ENCODE results near the gene GIMAP8.

The GIMAP8 gene

DNA sequence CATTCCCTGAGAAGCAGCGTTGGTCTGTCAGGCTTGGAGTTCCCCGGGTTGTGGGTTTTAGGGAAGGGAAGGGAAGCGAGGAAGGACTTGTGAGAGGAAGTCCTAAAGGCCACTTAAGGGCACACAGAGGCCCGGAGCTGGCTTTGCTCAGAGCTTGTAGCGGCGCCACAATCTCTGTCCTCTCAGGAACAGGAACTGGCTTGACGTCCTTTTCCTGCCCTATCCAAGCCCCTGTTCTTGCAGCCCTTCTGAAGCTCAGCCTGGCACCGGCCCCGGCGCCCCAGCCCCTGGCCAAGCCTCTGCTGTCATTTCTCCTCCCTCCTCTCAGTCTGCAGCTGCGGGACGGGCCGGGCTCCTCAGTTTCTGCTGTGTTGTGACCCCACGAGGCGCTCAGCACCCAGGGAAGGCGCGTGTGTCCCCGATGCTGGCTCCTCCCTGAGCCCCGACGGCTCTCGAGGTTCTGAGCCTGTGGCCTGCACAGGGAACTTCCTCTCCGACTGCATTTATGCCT lies at the start of gene GIMAP8:
TSS of gene GIMAP8 (plus strand) at position 140 of the 511 bp plus-strand sequence. CDS start 16,069 bp downstream, outside the sequence.
- peak; percentile 65 to 68 for DNase-seq

DNA sequence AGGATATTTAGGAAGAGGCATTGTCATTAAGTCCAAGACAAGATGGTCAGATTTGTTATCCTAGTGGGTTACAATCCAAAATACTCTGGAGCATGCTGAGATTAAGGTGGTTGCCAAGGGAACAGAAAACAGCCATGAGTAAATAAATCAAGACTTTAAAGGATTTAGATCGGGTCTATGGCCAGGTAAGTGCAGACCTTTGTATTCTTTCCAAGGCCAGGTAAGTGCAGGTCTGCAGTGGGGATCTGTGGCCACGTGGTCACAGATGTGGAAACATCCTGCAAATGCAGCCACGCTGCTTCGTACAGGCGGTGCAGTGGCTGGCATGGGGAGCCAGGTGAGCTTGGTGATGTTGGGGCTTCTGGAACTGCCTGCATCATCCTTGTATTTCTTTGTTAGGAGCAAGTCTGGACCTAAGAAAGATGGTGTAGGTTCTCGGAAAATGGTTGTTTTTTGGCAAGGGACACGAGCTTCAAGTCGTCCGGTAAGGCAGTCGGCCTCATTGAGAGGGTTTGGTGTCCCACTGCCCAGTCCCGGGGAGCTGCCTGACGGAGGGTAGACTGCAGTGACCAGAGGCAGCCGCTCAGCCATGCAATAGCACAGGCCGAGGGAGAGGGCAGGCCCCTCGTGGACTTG lies 49.5 kb upstream of the GIMAP8 start:
- no peak for DNase-seq

GRCh38 chr7:150401424-150401790 lies 49.0 kb upstream of the GIMAP8 start:
- DNase-seq: no peak

- no peak for DNase-seq
These were observed 48.4 kb upstream of the GIMAP8 start for GRCh38 chr7:150401861-150402631.

- no peak for DNase-seq
These were observed 47.6 kb upstream of the GIMAP8 start for GRCh38 chr7:150402671-150403321.

GRCh38 chr7:150403376-150404171 lies 46.9 kb upstream of the GIMAP8 start:
- DNase-seq: no peak

GRCh38 chr7:150404172-150404804 lies 46.1 kb upstream of the GIMAP8 start:
- DNase-seq: no peak

GRCh38 chr7:150404805-150405583 lies 45.4 kb upstream of the GIMAP8 start:
- peak; percentile 75 to 81 for DNase-seq

DNA sequence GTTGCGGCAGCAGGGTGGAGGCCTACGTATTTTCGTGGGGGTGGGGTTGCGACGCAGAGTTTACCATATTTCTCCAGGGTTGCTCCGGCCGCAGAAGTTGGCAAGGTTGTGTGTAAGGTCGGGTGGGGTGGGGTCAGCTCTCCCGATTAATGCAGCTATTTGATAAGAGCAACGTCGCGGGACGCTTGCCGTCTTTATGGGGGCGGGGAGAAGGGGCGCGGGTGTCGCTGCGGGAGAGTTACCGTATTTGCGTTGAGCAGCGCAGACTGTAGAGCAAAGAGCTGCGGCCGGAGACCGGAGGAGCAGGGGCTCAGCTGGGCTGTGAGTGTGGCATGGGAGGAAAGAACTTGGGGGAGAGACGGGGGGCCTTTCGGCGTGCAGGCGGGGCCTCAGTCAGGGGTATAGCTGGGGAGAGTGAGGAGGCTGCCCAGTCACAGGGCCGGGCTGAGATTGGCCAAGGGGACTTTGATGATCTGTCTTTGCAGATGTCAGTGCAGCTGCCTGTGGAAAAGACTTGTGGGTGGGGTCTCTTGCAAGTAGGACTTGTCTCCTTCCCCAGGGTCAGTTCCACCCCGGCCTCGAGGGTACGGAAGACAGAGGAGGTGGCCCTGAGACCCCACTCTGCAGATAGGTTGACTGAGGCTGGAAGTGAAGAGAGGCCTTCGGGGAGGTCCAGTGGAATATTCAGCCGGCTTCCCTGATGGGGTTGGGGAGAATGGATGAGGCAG lies 44.7 kb upstream of the GIMAP8 start:
- peak; percentile 52 to 54 for DNase-seq

DNA sequence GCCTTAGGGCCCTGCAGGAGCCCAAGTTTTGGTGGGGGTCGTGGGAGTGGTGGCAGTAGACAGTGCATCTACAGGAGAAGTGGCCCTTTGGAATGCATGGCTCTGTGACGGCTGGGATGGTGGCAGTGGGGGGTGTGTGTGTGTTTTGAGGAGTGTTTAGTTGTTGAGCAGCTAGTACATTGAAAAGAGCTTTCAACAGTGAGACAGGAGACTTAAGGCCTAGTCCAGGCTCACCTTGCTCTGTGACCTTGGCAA lies 44.2 kb upstream of the GIMAP8 start:
- DNase-seq: no peak

- peak; percentile 46 to 47 for DNase-seq
These were observed 43.6 kb upstream of the GIMAP8 start for GRCh38 chr7:150406567-150407421.

DNA sequence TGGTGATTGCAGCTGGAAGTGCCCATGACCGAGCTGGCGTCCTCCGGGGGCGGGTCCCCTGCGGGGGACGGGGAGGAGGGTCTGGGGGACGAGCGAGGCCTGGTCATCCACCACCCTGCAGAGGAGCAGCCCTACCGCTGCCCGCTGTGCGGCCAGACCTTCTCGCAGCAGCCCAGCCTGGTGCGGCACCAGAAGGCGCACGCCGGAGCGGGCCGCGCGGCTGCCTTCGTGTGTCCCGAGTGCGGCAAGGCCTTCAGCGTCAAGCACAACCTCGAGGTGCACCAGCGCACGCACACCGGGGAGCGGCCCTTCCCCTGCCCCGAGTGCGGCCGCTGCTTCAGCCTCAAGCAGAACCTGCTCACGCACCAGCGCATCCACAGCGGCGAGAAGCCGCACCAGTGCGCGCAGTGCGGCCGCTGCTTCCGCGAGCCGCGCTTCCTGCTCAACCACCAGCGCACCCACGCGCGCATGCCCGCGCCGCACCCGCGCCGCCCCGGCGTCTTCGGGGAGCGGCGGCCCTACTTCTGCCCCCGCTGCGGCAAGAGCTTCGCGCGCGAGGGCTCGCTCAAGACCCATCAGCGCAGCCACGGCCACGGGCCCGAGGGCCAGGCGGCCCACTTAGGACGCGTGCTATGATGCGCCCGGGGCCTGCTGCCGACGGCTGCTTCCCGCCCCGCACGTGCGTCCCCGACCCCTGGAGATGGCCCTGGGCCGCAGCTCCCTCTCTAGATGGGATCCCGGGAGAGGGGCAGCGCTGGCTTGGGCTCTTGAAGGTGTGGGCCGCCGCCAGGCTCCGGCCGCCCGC lies 42.6 kb upstream of the GIMAP8 start:
- no peak for DNase-seq

DNA sequence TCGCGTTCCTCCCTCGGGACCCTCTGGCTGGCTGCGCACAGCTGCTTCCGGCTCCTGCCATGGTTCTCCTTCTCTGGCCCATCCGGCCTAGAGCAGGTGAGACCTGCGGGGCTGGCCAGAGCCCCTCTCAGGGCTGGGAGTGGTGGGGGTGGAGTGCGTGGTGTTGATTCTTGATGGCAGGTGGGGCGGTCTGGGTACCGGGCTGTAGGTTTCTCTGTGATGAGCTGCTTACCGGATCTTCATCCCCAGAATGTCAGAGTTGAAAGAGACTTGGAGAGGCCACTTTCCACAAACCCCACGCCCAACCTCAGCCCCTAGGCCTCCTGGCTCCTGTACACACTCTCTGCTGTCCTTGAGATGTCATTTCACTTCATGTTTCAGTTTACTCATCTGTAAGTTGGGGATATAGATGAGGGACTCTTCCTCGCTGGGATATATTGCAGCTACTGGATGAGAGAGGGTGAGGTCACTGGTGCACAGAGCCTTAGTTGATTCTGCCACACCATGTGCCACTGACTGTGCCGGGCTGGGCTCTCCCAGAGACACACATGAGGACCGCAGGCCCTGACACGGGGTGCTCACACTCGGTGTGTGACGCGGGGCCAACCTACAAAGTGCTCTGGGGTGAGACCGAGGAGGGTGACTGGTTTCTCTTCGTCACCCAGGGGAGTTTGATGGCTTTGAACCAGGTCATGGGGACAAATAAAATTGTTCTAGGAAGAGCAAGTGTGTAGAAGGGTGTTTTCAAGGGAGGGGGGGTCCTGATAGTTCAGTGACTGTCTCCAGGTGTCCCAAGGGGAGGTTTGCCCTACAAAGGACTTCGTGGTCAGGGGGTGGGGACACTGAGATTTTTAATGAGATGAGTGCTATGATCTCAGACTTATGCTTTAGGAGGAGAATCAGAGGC lies 41.8 kb upstream of the GIMAP8 start:
- no peak for DNase-seq

DNA sequence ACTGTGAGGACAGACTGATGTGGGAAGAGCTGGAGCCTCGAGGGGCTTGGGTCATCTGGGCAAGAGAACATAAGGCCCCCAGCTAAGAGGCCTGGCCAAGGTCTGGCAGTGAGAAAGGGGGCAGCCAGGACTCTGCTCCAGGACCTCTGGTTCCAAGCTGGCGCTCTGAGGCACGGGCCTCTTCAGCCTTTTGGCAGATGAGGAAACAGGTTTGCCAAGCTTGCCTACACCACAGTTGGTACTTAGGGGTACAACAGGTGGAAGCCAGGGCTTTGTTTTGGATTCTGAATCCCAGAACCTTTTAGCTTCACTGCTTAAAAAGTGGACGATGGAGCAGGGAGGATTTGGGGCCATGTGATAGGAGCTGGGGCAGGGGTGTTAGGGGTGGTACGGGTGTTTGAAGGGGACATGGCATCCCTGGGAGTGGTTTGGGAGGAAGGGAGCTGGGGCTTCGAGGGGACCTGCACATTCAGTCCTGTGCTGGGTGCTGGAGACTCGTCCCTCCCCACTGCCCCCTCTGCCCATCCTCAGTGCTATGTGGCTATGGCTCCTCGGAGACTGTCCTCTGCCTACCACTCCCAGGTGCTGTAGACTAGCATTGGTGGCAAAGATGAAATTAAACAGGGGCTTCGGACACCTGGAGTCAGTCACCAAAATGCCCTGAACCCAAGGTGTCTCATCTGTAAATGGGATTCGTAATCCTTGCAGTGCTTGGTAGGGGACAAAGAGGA lies 41.0 kb upstream of the GIMAP8 start:
- DNase-seq: no peak

DNA sequence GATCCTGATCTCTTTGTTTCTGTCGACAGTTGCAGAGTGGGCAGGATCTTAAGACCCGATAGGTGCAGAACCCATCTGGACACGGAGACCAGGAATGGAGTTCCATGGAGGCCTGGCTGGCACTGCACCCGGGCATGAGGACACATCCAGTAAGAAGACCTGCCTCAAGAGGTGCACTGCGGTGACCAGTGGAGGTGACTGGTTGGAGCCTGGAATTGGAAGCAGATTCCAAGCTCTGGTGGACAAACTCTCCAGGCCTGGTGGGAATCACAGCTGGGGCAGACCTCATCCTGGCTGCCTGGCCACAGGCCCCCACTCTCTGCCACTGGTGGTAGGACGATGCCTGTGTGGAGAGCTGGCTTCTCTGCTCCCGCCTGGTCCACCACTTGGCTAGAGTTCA lies 40.3 kb upstream of the GIMAP8 start:
- DNase-seq: no peak

DNA sequence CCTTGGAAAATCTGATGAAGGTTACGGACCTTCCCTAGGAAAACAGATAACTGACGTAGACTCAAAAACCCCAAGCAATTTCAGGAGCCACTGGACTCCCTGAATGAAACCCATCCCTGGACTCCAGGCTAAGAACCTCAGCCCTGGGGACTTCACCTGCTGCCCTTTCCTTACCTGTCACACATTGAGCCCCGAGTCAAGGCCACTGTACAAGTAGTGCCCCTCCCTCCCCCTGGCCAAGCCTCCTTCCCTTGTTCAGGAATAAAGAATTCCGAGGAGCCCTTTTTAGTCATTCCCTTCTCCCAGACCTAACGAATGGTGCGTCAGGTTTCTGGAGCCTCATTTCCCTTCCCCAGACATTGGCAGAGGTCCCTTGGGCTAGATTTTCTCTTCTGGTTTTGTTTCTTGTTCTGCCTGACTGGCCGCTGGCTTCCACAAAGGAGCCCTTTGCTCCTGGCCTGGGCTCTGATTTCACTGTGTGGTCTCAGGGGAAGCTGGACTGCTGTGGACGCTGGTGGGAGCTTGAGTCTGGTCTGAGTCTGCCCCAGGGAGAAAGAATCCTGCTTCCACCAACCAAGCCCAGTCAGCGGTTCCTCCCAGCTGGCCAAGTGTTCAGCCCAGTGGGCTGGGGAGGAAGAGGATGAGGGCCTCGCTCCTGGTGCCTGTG lies 39.6 kb upstream of the GIMAP8 start:
- no peak for DNase-seq

DNA sequence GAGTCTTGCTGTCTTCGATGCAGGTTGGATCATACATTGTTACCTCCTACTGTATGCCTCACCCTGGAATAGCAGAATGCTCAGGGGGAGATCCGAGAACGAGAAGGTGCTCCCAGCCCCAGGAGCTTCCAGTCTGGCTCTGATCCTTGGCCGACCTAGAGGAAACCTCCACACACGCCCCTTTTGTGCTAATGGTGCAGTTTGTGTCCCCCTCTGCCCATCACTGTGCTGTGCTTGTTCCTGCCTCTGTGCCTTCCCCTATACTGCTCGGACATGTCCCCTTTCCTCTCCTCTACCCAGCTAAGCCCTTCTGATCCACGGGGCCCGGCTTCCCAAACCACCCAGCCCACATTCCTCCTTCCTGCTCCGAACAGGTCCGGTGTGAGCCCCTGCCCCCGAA lies 38.8 kb upstream of the GIMAP8 start:
- DNase-seq: no peak

Data from stimulated activated CD4-positive, alpha-beta T cell treated with anti-CD3 and anti-CD28 coated beads, Interleukin-2, amount 100 ng/mL, for 24 hours (primary cell).